Measurements from ENCODE around the gene CRTC3. TPM values are rescaled to one million over a fixed set of nuclear protein-coding genes. Genes with fewer than 3 reads are reported as not detected.
A peak's percentile ranks its signal among the peaks of the same experiment; 100 is the strongest.

The CRTC3 gene
- total RNA-seq, 3 donors from 2014 or later = 21.6 to 53.6 (median 21.7) TPM

DNA sequence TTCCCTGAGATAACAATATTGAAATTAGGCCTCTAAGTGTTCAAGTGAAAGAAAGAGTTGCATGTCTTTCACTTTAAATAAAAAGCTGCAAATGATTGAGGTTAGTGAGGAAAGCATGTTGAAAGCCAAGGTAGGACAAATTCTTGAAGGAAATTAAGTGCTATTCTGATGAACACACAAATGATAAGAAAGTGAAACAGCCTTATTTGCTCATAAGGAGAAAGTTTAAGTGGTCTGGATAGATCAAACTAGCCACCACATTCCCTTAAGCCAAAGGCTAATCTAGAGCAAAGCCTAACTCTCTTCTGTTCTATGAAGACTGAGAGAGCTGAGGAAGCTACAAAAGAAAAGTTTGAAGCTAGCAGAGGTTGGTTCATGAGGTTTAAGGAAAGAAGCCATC is 36.1 kb downstream of the CRTC3 start:
- Histone ChIP-seq H3K4me1 (ENCODE audit: low read depth) (peaks cover 28% of the 10 kb centered on the region), H3K9me3 (no peaks in the 10 kb centered on the region), H3K4me3 (no peak overlapping the region), H3K36me3 (ENCODE audit: low read depth) (no peaks in the 10 kb centered on the region)
- ATAC-seq = no peak
- TF ChIP-seq, protein P1, sequence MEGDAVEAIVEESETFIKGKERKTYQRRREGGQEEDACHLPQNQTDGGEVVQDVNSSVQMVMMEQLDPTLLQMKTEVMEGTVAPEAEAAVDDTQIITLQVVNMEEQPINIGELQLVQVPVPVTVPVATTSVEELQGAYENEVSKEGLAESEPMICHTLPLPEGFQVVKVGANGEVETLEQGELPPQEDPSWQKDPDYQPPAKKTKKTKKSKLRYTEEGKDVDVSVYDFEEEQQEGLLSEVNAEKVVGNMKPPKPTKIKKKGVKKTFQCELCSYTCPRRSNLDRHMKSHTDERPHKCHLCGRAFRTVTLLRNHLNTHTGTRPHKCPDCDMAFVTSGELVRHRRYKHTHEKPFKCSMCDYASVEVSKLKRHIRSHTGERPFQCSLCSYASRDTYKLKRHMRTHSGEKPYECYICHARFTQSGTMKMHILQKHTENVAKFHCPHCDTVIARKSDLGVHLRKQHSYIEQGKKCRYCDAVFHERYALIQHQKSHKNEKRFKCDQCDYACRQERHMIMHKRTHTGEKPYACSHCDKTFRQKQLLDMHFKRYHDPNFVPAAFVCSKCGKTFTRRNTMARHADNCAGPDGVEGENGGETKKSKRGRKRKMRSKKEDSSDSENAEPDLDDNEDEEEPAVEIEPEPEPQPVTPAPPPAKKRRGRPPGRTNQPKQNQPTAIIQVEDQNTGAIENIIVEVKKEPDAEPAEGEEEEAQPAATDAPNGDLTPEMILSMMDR (IDR thresholded peaks at IDR 0.05) = no peak
- intact Hi-C loops (cut with DNase I, micrococcal nuclease) = no loop called here
- no peak for DNase-seq

DNA sequence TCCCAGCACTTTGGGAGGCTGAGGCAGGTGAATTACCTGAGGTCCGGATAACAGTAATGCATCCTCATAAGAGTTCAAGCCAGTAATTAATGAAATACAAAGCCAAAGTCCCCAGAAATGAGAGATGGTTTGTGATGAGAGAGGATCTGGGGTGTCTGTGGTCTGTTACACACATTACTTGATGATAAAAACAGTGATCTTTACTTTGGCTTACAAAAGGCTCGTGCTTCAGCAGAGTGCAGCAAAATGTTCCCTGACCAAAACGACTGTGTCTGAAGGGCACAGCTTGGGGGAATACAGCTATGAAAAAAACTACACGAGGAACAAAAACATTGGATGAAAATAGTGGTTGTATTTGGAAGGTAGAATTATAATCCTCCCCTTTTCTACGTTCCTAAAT is 40.9 kb downstream of the CRTC3 start:
- Histone ChIP-seq H3K36me3 (ENCODE audit: low read depth) (no peaks in the 10 kb centered on the region), H3K4me3 (no peak overlapping the region), H3K4me1 (ENCODE audit: low read depth) (peaks cover 13% of the 10 kb centered on the region), H3K9me3 (no peaks in the 10 kb centered on the region)
- ATAC-seq = no peak
- TF ChIP-seq, protein P1 (IDR thresholded peaks at IDR 0.05) = no peak
- intact Hi-C loops (cut with DNase I, micrococcal nuclease) = no loop called here
- DNase-seq = no peak

DNA sequence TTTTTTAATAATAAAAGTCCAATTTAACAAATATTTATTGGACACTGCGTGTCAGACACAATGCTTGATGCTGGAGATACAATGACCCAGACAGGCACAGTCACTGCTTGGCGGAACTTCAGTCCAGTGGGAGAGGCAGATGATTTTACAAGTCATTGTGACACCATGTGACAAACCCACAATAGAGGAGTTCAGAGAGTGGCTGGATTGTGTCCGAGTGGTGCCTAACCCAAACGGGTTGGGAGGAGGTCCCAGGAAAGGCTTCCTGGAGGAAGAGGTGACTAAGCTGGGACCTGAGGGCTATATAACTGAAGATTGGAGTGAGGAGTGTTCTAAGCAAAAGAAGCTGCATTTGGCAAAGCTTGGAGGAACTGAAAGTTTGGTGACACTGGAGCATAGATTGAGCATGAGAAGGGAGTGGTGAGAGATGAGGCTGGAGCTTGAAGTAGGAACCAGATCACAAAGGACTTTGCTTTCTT is 41.4 kb downstream of the CRTC3 start:
- H3K36me3 ChIP-seq (ENCODE audit: low read depth) = no peaks in the 10 kb centered on the region
- intact Hi-C loops (cut with DNase I, micrococcal nuclease) = no loop called here
- TF ChIP-seq, protein P1 (IDR thresholded peaks at IDR 0.05) = no peak
- DNase-seq = peak; percentile 61 to 76 (median 64)
- peak; percentile 97 for ATAC-seq
- no peak overlapping the region for H3K4me3 ChIP-seq
- peaks cover 12% of the 10 kb centered on the region for H3K4me1 ChIP-seq (ENCODE audit: low read depth)
- no peaks in the 10 kb centered on the region for H3K9me3 ChIP-seq

DNA sequence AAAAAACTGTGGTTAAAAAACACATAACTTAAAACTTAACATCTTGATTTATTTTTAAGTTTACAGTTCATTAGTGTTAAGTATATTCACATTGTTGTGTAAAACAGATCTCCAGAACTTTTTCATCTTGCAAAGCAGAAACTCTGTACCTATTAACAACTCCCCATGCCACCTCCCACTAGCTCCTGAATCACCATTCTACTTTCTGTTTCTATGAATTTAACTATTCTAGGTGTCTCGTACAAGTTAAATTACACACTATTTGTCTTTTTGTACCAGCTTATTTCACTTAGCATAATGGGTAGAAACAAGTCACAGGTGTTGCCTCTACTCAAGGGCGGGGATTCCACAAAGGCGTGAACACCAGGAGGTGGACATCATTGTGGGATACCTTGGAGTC is 43.2 kb downstream of the CRTC3 start:
- no peak for ATAC-seq
- TF ChIP-seq, protein P1 (IDR thresholded peaks at IDR 0.05) = no peak
- intact Hi-C loops (cut with DNase I, micrococcal nuclease) = no loop called here

DNA sequence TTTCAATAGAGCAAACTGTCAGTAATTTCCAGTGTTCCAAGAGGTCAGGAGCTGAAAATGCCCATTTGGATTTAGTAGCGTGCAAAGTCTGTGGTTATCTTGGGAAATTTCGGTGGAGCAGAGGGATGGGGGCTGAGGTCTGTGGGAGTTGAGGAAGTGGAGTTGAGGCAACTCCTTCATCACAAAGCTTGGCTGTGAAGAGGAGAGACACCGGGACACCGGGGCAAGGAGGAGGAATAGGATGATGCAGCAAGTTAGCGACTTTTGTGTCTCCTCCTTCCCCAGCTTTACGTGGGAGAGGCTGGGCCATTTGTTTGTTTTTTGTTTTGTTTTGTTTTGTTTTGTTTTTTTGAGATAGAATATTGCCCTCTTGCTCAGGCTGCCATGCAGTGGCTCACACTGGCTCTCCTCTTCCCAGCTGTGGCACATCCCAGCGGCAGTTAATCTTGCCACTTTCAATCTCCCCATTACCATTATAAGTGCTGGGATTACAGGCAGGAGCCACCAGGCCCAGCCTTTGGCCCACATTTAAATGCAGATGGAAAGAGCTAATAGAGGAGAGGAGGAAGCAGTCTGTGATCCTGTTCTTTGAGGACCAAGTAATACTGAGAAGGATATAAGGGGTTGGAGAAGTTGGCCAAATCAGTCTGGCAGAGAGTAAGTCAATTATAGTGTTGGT is 47.1 kb downstream of the CRTC3 start:
- Histone ChIP-seq H3K4me3 (no peak overlapping the region), H3K9me3 (no peaks in the 10 kb centered on the region), H3K4me1 (ENCODE audit: low read depth) (peaks cover 6% of the 10 kb centered on the region), H3K36me3 (ENCODE audit: low read depth) (no peaks in the 10 kb centered on the region)
- TF ChIP-seq, protein P1 (IDR thresholded peaks at IDR 0.05) = no peak
- ATAC-seq (no peak), DNase-seq (no peak)
- intact Hi-C loops (cut with DNase I, micrococcal nuclease) = no loop called here

More for the DNA sequence above, 43.2 kb downstream of the CRTC3 start:
- Histone ChIP-seq H3K4me3 (no peak overlapping the region), H3K4me1 (ENCODE audit: low read depth) (peaks cover 12% of the 10 kb centered on the region), H3K9me3 (no peaks in the 10 kb centered on the region), H3K36me3 (ENCODE audit: low read depth) (no peaks in the 10 kb centered on the region)
- no peak for DNase-seq
